Neural cell (in vitro differentiated cells): Measurements from ENCODE around the gene NUP54. TPM values are rescaled to one million over a fixed set of nuclear protein-coding genes. Genes with fewer than 3 reads are reported as not detected.

Source experiments
- H2AFZ ChIP-seq: fragments of 200-600, 300-800 bp; sonication (generic), shearing (Covaris generic); 2 replicates; pipeline ENCODE4 v1.6.0; 2014; ENCODE audit warnings: low read depth, mild to moderate bottlenecking, antibody characterized with exemption, low read length, moderate library complexity
- H3F3A ChIP-seq: fragments of 200-600 bp; shearing (Covaris generic); 2 replicates; pipeline ENCODE4 v1.6.1; 2016; ENCODE audit warnings: mild to moderate bottlenecking, moderate library complexity, mixed read lengths, antibody characterized with exemption, low read length; ENCODE audit not compliant: insufficient read depth, poor library complexity, severe bottlenecking
- H3K27ac ChIP-seq: fragments of 200-600, 300-800 bp; sonication (generic), shearing (Covaris generic); 2 replicates; pipeline ENCODE4 v1.5.1; 2014; ENCODE audit warnings: mild to moderate bottlenecking, low read length, moderate library complexity
- H3K27me3 ChIP-seq: fragments of 300-800, 200-600 bp; sonication (generic), shearing (Covaris generic); 2 replicates; pipeline ENCODE4 v1.6.0; 2014; ENCODE audit warnings: mild to moderate bottlenecking, low read depth, low read length, moderate library complexity; ENCODE audit not compliant: insufficient read depth
- H3K36me3 ChIP-seq: fragments of 300-800, 200-600 bp; sonication (generic), shearing (Covaris generic); 2 replicates; pipeline ENCODE4 v1.5.1; 2014; ENCODE audit warnings: mild to moderate bottlenecking, antibody characterized with exemption, low read length, moderate library complexity; ENCODE audit not compliant: insufficient read depth
- H3K4me2 ChIP-seq: fragments of 300-800, 200-600 bp; sonication (generic), shearing (Covaris generic); 2 replicates; pipeline ENCODE4 v1.6.0; 2014; ENCODE audit warnings: mild to moderate bottlenecking, low read length
- H3K4me3 ChIP-seq: fragments of 300-800, 200-600 bp; sonication (generic), shearing (Covaris generic); 2 replicates; pipeline ENCODE4 v1.5.1; 2014; ENCODE audit warnings: mild to moderate bottlenecking, low read length, moderate library complexity
- H3K79me2 ChIP-seq: fragments of 200-600 bp; shearing (Covaris generic); replicated peaks from 2 replicates; pipeline ENCODE4 v1.6.0; 2014; ENCODE audit warnings: mild to moderate bottlenecking, low read length, moderate library complexity; ENCODE audit not compliant: insufficient read depth
- H3K9ac ChIP-seq: fragments of 300-800, 200-600 bp; sonication (generic), shearing (Covaris generic); 2 replicates; pipeline ENCODE4 v1.6.1; 2016; ENCODE audit warnings: mild to moderate bottlenecking, low read length, mixed read lengths
- H3K9me2 ChIP-seq: fragments of 200-600 bp; shearing (Covaris generic); 2 replicates; pipeline ENCODE4 v1.6.1; 2016; ENCODE audit warnings: mild to moderate bottlenecking, low read length, mixed read lengths; ENCODE audit not compliant: insufficient read depth
- H3K9me3 ChIP-seq: fragments of 200-600, 300-800 bp; sonication (generic), shearing (Covaris generic); 2 replicates; pipeline ENCODE4 v1.6.1; 2016; ENCODE audit warnings: mild to moderate bottlenecking, mixed run types, low read length, moderate library complexity, mixed read lengths
- H4K20me1 ChIP-seq: fragments of 200-600 bp; shearing (Covaris generic); 2 replicates; pipeline ENCODE4 v1.6.1; 2016; ENCODE audit warnings: mild to moderate bottlenecking, mixed run types; ENCODE audit not compliant: insufficient read depth
- CTCF ChIP-seq: fragments of 450-650 bp; IDR thresholded peaks from 2 replicates; pipeline ENCODE4 v1.5.1; 2014; ENCODE audit warnings: antibody characterized with exemption, mild to moderate bottlenecking, moderate library complexity; ENCODE audit not compliant: poor library complexity, severe bottlenecking
- EP300 ChIP-seq: fragments of 450-650 bp; conservative IDR thresholded peaks from 2 replicates; pipeline ENCODE4 v1.6.1; 2014; ENCODE audit warnings: antibody characterized with exemption, mild to moderate bottlenecking, moderate library complexity; ENCODE audit not compliant: poor library complexity, severe bottlenecking
- EZH2 ChIP-seq: fragments of 200-600, 300-800 bp; shearing (Covaris generic), sonication (generic); IDR thresholded peaks from 2 replicates; pipeline ENCODE4 v1.6.1; 2014; ENCODE audit warnings: antibody characterized with exemption, low read length, borderline replicate concordance, mild to moderate bottlenecking; ENCODE audit not compliant: insufficient read depth, poor library complexity, severe bottlenecking
- MXI1 ChIP-seq: fragments of 450-650 bp; conservative IDR thresholded peaks from 2 replicates; pipeline ENCODE4 v1.6.1; 2014; ENCODE audit warnings: antibody characterized with exemption, mild to moderate bottlenecking; ENCODE audit not compliant: poor library complexity, severe bottlenecking
- POLR2AphosphoS5 ChIP-seq: IDR thresholded peaks from 2 replicates; pipeline ENCODE4 v1.6.1; 2012
- RAD21 ChIP-seq: fragments of 450-650 bp; conservative IDR thresholded peaks from 2 replicates; pipeline ENCODE4 v1.6.1; 2014; ENCODE audit warnings: antibody characterized with exemption, mild to moderate bottlenecking, moderate library complexity
- REST ChIP-seq: IDR thresholded peaks from 2 replicates; pipeline ENCODE4 v1.6.1; 2012; ENCODE audit warnings: borderline replicate concordance
- SMC3 ChIP-seq: fragments of 450-650 bp; conservative IDR thresholded peaks from 2 replicates; pipeline ENCODE4 v1.6.1; 2014; ENCODE audit warnings: antibody characterized with exemption, mild to moderate bottlenecking, moderate library complexity; ENCODE audit not compliant: poor library complexity
- TAF1 ChIP-seq: IDR thresholded peaks from 2 replicates; pipeline ENCODE4 v1.6.1; 2012; ENCODE audit warnings: low read depth
- polyA plus RNA-seq: library from polyadenylated mRNA; depleted of rRNA; stranded (reverse); fragments of >200 nt; gene quantifications from 2 replicates; pipeline ENCODE4 v1.2.3, GENCODE V29; 2014

Gene NUP54
- polyA plus RNA-seq, 1 donor from 2014 or later, result 103 TPM

- Histone ChIP-seq H2AFZ (no peak overlapping the region), H4K20me1 (no peaks in the 10 kb centered on the region), H3K79me2 (no peaks in the 10 kb centered on the region), H3K9me2 (no peaks in the 10 kb centered on the region), H3K4me3 (no peak overlapping the region), H3K36me3 (no peaks in the 10 kb centered on the region), H3K9ac (no peak overlapping the region), H3K27ac (no peak overlapping the region), H3K27me3 (no peaks in the 10 kb centered on the region), H3K4me2 (no peak overlapping the region), H3K9me3 (no peaks in the 10 kb centered on the region), H3F3A (no peaks in the 10 kb centered on the region)
- TF ChIP-seq MXI1 (no peak), CTCF (no peak), EZH2 (no peak), SMC3 (no peak), REST (no peak), TAF1 (no peak), POLR2AphosphoS5 (no peak), RAD21 (no peak), EP300 (no peak)
These were observed 59.5 kb downstream of the NUP54 start for GRCh38 chr4:76088719-76089118.

- Histone ChIP-seq H3K4me2 (no peak overlapping the region), H3K27ac (no peak overlapping the region), H3K9me2 (no peaks in the 10 kb centered on the region), H3K27me3 (no peaks in the 10 kb centered on the region), H3K9ac (no peak overlapping the region), H2AFZ (no peak overlapping the region), H3F3A (no peaks in the 10 kb centered on the region), H3K36me3 (no peaks in the 10 kb centered on the region), H3K79me2 (no peaks in the 10 kb centered on the region), H3K4me3 (no peak overlapping the region), H3K9me3 (no peaks in the 10 kb centered on the region), H4K20me1 (no peaks in the 10 kb centered on the region)
- TF ChIP-seq POLR2AphosphoS5 (no peak), EP300 (peak; percentile 12), CTCF (peak; percentile 70), REST (no peak), TAF1 (no peak), MXI1 (peak; percentile 60), EZH2 (no peak), RAD21 (peak; percentile 67), SMC3 (peak; percentile 54)
These were observed 61.0 kb downstream of the NUP54 start for GRCh38 chr4:76087007-76087769.
